Activated CD4-positive, alpha-beta memory T cell treated with anti-CD3 and anti-CD28 coated beads for 36 hours (primary cell): Measurements from ENCODE around the gene PTTG1. TPM values are rescaled to one million over a fixed set of nuclear protein-coding genes. Genes with fewer than 3 reads are reported as not detected.

ENCODE experiments used
- CTCF ChIA-PET: fragments of 350-600 bp; sonication (Branson Sonifier 250); formaldehyde crosslinking; loops from one replicate; lab custom pipeline; 2021; ENCODE audit warnings: antibody characterized with exemption, inconsistent platforms; lab: Charles Lee
- POLR2A ChIA-PET: fragments of 350-600 bp; sonication (Branson Sonifier 250); formaldehyde crosslinking; loops from one replicate; lab custom pipeline; 2021; ENCODE audit warnings: antibody characterized with exemption; lab: Charles Lee
- DNase-seq: peaks from one replicate; pipeline ENCODE4 v3.0.0-alpha.2; 2020
- H3K27ac Mint-ChIP-seq: one replicate; pipeline ENCODE4 v1.8.0; 2021; ENCODE audit warnings: mixed read lengths
- H3K27me3 Mint-ChIP-seq: one replicate; pipeline ENCODE4 v1.8.0; 2021; ENCODE audit warnings: mixed read lengths
- H3K36me3 Mint-ChIP-seq: one replicate; pipeline ENCODE4 v1.8.0; 2021; ENCODE audit warnings: mixed read lengths
- H3K4me1 Mint-ChIP-seq: one replicate; pipeline ENCODE4 v1.8.0; 2021; ENCODE audit warnings: low read depth, mixed read lengths
- H3K4me3 Mint-ChIP-seq: one replicate; pipeline ENCODE4 v1.8.0; 2021; ENCODE audit warnings: mild to moderate bottlenecking, mixed read lengths
- H3K9me3 Mint-ChIP-seq: one replicate; pipeline ENCODE4 v1.8.0; 2021; ENCODE audit warnings: mixed read lengths
- intact Hi-C: fragments of 100-400 bp; cut with micrococcal nuclease; formaldehyde crosslinking; loops from one replicate; pipeline ENCODE4 v1.15.1; 2023
- total RNA-seq, 2 experiments: library from RNA; stranded (reverse); gene quantifications; one replicate each; pipeline ENCODE4 v1.2.3, GENCODE V29; 2021

Gene PTTG1
- total RNA-seq = 100 to 1,000 TPM; 228 to 236 TPM

DNA sequence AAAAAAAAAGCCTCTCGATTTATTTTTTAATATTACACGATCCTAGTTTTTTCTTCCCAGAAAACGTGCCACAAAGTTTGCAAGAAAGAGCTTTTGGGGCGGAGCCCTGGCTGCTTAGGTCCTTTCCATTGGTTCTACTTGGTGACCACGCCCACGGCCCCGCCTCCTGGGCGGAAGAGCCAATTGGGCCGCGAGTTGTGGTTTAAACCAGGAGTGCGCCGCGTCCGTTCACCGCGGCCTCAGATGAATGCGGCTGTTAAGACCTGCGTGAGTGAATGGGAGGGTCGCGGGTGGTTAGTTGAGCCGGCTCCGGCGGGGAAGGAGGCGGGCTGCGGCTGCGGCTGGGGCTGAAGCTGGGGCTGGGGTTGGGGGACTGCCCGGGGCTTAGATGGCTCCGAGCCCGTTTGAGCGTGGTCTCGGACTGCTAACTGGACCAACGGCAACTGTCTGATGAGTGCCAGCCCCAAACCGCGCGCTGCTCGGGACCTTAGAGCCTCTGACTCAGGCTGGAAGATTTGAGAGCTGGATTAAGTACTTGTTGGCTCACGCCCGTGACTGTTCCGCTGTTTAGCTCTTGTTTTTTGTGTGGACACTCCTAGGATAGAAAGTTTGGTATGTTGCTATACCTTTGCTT is at the start of gene PTTG1:
TSS of gene PTTG1 (plus strand) at position 231 of the 634 bp plus-strand sequence. CDS start 458 bp downstream, outside the sequence.
- ChIA-PET POLR2A (interaction anchor here (0.7 to 2.6 kb wide), 5 partner anchors 11 to 59 kb away, joined by 3 to 17 read pairs (median 4); no protein-coding TSS in a partner anchor), CTCF (interaction anchor here (1.2 to 9.4 kb wide), 5 partner anchors 17 to 86 kb away, joined by 3 to 118 read pairs (median 6); no protein-coding TSS in a partner anchor)
- Mint-ChIP-seq H3K36me3 (peaks cover 37% of the 10 kb centered on the region), H3K27me3 (no peaks in the 10 kb centered on the region), H3K27ac (peak within 1 kb of the TSS; percentile 87), H3K4me3 (peak within 1 kb of the TSS; percentile 87), H3K4me1 (peaks cover 58% of the 10 kb centered on the region), H3K9me3 (no peaks in the 10 kb centered on the region)
- peak; percentile 95 for DNase-seq
- intact Hi-C loops = loop anchor here (1.0 to 2.0 kb wide), 3 partner anchors 47 to 118 kb away; no protein-coding TSS in a partner anchor

DNA sequence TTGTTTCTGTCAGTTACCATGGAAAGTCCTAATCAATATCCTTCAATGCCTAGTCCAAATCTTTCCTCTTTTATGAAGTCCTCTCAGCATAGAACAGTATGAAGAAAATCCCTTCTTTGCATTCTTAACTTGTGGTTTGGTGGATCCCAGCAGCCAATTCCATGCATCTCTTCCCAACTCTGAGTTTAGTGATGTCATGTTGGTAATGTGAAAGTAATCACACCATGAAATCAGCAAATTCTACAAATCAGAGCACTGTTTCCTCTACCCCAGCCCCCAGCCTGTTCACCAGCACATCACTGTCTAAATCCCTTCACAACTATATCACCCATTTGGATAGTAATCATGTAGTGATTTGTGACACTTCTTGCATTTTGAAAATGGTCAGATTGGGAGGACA is 46.5 kb upstream of the PTTG1 start:
- peaks cover 5% of the 10 kb centered on the region for H3K4me1 Mint-ChIP-seq
- ChIA-PET POLR2A (no interaction called here), CTCF (interaction anchor here (1.7 kb wide), 1 partner anchor 29 kb away, joined by 6 read pairs; no protein-coding TSS in a partner anchor)
- no peak overlapping the region for H3K4me3 Mint-ChIP-seq
- DNase-seq = no peak
- intact Hi-C loops = no loop called here
- H3K36me3 Mint-ChIP-seq = peaks cover 1% of the 10 kb centered on the region
- no peaks in the 10 kb centered on the region for H3K9me3 Mint-ChIP-seq
- H3K27ac Mint-ChIP-seq = no peak overlapping the region
- peaks cover 49% of the 10 kb centered on the region for H3K27me3 Mint-ChIP-seq

- peaks cover 1% of the 10 kb centered on the region for H3K36me3 Mint-ChIP-seq
- intact Hi-C loops = no loop called here
- DNase-seq = no peak
- no peak overlapping the region for H3K4me3 Mint-ChIP-seq
- H3K9me3 Mint-ChIP-seq = no peaks in the 10 kb centered on the region
- peaks cover 48% of the 10 kb centered on the region for H3K27me3 Mint-ChIP-seq
- ChIA-PET POLR2A (no interaction called here), CTCF (interaction anchor here (1.7 kb wide), 1 partner anchor 30 kb away, joined by 6 read pairs; no protein-coding TSS in a partner anchor)
- no peak overlapping the region for H3K27ac Mint-ChIP-seq
- peaks cover 4% of the 10 kb centered on the region for H3K4me1 Mint-ChIP-seq
These were observed 46.0 kb upstream of the PTTG1 start for GRCh38 chr5:160375701-160376100.

- ChIA-PET CTCF (interaction anchor here (0.7 to 1.7 kb wide), 2 partner anchors 31 to 293 kb away, joined by 4 to 6 read pairs; no protein-coding TSS in a partner anchor), POLR2A (no interaction called here)
- H3K27ac Mint-ChIP-seq = no peak overlapping the region
- H3K4me3 Mint-ChIP-seq = no peak overlapping the region
- no peak for DNase-seq
- H3K27me3 Mint-ChIP-seq = peaks cover 41% of the 10 kb centered on the region
- peaks cover 1% of the 10 kb centered on the region for H3K36me3 Mint-ChIP-seq
- no peaks in the 10 kb centered on the region for H3K9me3 Mint-ChIP-seq
- intact Hi-C loops = no loop called here
- no peaks in the 10 kb centered on the region for H3K4me1 Mint-ChIP-seq
These were observed 45.2 kb upstream of the PTTG1 start for GRCh38 chr5:160376416-160376815.

DNA sequence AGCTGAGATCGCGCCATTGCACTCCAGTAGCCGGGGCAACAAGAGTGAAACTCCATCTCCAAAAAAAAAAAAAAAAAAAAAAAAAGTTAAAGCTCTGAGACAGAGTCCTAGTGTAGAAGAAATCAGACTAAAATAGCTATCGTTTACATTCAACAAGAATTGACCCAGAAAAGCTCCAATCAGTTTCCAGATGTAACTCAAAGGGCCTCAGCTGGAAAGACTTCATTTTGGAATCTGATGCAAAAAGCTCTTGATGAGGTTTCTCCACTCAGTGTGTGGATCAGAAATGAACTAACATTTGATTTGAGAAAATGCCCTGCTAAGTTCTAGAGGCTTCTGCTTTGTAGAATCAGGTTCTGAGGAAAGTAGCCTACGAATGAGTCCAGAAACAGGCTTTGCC is 44.0 kb upstream of the PTTG1 start:
- no peaks in the 10 kb centered on the region for H3K9me3 Mint-ChIP-seq
- H3K27me3 Mint-ChIP-seq = peaks cover 32% of the 10 kb centered on the region
- H3K27ac Mint-ChIP-seq = no peak overlapping the region
- DNase-seq = no peak
- H3K4me3 Mint-ChIP-seq = no peak overlapping the region
- peaks cover 1% of the 10 kb centered on the region for H3K36me3 Mint-ChIP-seq
- CTCF ChIA-PET = no interaction called here
- H3K4me1 Mint-ChIP-seq = no peaks in the 10 kb centered on the region
- intact Hi-C loops = no loop called here
- POLR2A ChIA-PET = no interaction called here

DNA sequence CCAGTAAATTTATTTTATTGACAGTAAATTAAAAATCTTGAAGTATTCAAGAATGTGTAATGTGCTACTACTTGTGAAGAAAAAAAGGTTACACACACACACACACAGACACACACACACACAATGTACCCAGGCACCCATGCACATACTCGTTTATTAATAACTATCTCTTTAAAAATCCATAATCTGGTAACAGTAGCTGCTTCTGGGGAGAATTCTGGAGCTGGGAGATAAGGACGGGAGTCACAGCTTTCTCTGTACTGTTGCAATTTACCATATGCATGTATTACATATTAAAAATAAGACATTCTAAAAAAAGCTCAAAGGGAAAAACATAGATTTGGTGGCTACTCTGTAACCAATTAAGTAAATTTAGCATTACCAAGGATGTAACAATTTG is 43.3 kb upstream of the PTTG1 start:
- CTCF ChIA-PET = no interaction called here
- intact Hi-C loops = no loop called here
- DNase-seq = no peak
- peaks cover 1% of the 10 kb centered on the region for H3K36me3 Mint-ChIP-seq
- no peak overlapping the region for H3K27ac Mint-ChIP-seq
- H3K4me1 Mint-ChIP-seq = no peaks in the 10 kb centered on the region
- H3K4me3 Mint-ChIP-seq = no peak overlapping the region
- H3K27me3 Mint-ChIP-seq = peaks cover 28% of the 10 kb centered on the region
- no peaks in the 10 kb centered on the region for H3K9me3 Mint-ChIP-seq
- POLR2A ChIA-PET = no interaction called here

- peaks cover 22% of the 10 kb centered on the region for H3K27me3 Mint-ChIP-seq
- ChIA-PET CTCF (interaction anchor here (1.2 kb wide), 1 partner anchor 34 kb away, joined by 3 read pairs; no protein-coding TSS in a partner anchor), POLR2A (no interaction called here)
- H3K4me3 Mint-ChIP-seq = no peak overlapping the region
- no peak overlapping the region for H3K27ac Mint-ChIP-seq
- H3K9me3 Mint-ChIP-seq = no peaks in the 10 kb centered on the region
- intact Hi-C loops = no loop called here
- no peak for DNase-seq
- peaks cover 1% of the 10 kb centered on the region for H3K36me3 Mint-ChIP-seq
- H3K4me1 Mint-ChIP-seq = no peaks in the 10 kb centered on the region
These were observed 42.1 kb upstream of the PTTG1 start for GRCh38 chr5:160379511-160379910.

DNA sequence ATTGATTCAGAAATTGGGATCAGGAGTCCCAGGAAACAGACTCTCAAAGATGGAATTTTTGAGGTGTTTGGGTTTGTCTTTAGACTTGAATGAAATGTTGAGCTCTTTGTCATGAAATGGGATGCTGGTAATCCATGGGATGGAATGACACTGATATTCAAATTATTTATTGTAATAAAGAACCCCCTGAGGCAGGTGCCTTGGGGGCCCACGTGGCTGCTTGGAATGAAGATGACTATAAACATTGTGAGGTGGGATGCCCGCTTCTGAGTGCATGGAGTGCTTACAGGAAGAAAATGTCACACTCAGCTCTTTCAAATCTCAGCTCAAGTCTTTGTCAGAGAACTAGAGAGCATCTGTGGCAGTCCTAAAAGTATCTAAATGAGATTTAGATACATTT is 41.6 kb upstream of the PTTG1 start:
- no peak overlapping the region for H3K27ac Mint-ChIP-seq
- no peak overlapping the region for H3K4me3 Mint-ChIP-seq
- intact Hi-C loops = no loop called here
- peaks cover 19% of the 10 kb centered on the region for H3K27me3 Mint-ChIP-seq
- ChIA-PET CTCF (interaction anchor here (1.1 to 1.2 kb wide), 2 partner anchors 11 to 35 kb away, joined by 3 read pairs; no protein-coding TSS in a partner anchor), POLR2A (no interaction called here)
- H3K9me3 Mint-ChIP-seq = no peaks in the 10 kb centered on the region
- H3K36me3 Mint-ChIP-seq = peaks cover 1% of the 10 kb centered on the region
- DNase-seq = no peak
- no peaks in the 10 kb centered on the region for H3K4me1 Mint-ChIP-seq

- ChIA-PET CTCF (interaction anchor here (1.0 kb wide), 1 partner anchor 8 kb away, joined by 3 read pairs; no protein-coding TSS in a partner anchor), POLR2A (no interaction called here)
- peaks cover 1% of the 10 kb centered on the region for H3K36me3 Mint-ChIP-seq
- DNase-seq = no peak
- H3K4me1 Mint-ChIP-seq = no peaks in the 10 kb centered on the region
- H3K27me3 Mint-ChIP-seq = peaks cover 8% of the 10 kb centered on the region
- H3K9me3 Mint-ChIP-seq = peaks cover 7% of the 10 kb centered on the region
- H3K4me3 Mint-ChIP-seq = no peak overlapping the region
- intact Hi-C loops = no loop called here
- no peak overlapping the region for H3K27ac Mint-ChIP-seq
These were observed 39.3 kb upstream of the PTTG1 start for GRCh38 chr5:160382346-160382745.

DNA sequence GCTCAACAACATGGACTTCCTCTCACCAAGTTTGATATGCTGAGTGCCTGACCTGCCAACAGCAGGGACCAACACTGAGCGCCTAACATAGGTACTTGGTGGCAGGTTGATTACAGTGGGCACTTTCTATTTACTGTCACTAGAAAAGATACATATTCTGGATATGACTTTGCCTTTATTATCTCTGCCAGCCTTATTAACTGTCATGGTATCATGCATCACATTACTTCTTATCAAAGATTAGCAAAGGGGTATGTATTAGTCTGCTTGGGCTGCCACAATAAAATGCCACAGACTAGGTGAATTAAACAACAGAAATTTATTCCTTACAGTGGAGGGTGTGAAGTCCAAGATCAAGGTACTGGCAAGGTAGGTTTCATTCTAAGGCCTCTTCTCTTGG is 37.0 kb upstream of the PTTG1 start:
- POLR2A ChIA-PET = no interaction called here

GRCh38 chr5:160385496-160385895 is 36.2 kb upstream of the PTTG1 start:
- no peak for DNase-seq
- Mint-ChIP-seq H3K4me3 (no peak overlapping the region), H3K27me3 (no peaks in the 10 kb centered on the region), H3K36me3 (peaks cover 7% of the 10 kb centered on the region), H3K9me3 (peaks cover 20% of the 10 kb centered on the region), H3K4me1 (no peaks in the 10 kb centered on the region), H3K27ac (no peak overlapping the region)
- CTCF ChIA-PET = no interaction called here
- POLR2A ChIA-PET = no interaction called here
- intact Hi-C loops = no loop called here

More for the DNA sequence above, 37.0 kb upstream of the PTTG1 start:
- Mint-ChIP-seq H3K27ac (no peak overlapping the region), H3K4me3 (no peak overlapping the region), H3K27me3 (peaks cover 2% of the 10 kb centered on the region), H3K9me3 (peaks cover 20% of the 10 kb centered on the region), H3K36me3 (peaks cover 7% of the 10 kb centered on the region), H3K4me1 (no peaks in the 10 kb centered on the region)
- intact Hi-C loops = no loop called here
- DNase-seq = no peak
- CTCF ChIA-PET = no interaction called here

DNA sequence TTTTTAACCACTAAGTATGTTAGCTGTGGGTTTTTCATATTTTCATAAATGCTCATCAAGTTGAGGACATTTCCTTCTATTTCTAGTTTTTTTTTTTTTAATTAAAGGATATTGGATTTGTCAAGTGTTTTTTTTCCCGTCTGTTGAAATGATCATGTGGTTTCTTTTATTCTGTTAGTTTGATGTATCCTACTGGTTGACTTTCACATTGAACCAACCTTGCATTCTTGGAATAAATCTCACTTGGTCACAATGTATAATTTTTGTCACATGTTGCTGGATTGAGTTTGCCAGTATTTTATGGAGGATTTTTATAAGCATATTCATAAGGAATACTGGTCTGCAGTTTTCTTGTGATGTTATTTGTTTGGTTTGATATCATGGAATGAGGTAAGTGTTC is 34.2 kb upstream of the PTTG1 start:
- CTCF ChIA-PET = no interaction called here
- intact Hi-C loops = no loop called here
- POLR2A ChIA-PET = no interaction called here
- Mint-ChIP-seq H3K27me3 (no peaks in the 10 kb centered on the region), H3K9me3 (peaks cover 20% of the 10 kb centered on the region), H3K4me3 (no peak overlapping the region), H3K4me1 (no peaks in the 10 kb centered on the region), H3K36me3 (peaks cover 7% of the 10 kb centered on the region), H3K27ac (no peak overlapping the region)
- DNase-seq = no peak
